Measurements from ENCODE around the gene RRP36. TPM values are rescaled to one million over a fixed set of nuclear protein-coding genes. Genes with fewer than 3 reads are reported as not detected.
A peak's percentile ranks its signal among the peaks of the same experiment; 100 is the strongest.

RRP36 gene
- total RNA-seq, 1 experiment from 2014 or later: 31.5 TPM

GRCh38 chr6:42981836-42982235 lies 39.6 kb upstream of the RRP36 start:
- Histone ChIP-seq H2AFZ (ENCODE audit: low read length) (no peak overlapping the region), H3K79me2 (ENCODE audit: low read length) (peaks cover 44% of the 10 kb centered on the region), H3K4me2 (ENCODE audit: low read depth, low read length, poor library complexity, severe bottlenecking) (no peak overlapping the region), H3K9me3 (ENCODE audit: low read length) (no peaks in the 10 kb centered on the region), H3K9ac (ENCODE audit: low read length) (no peak overlapping the region), H3K4me1 (ENCODE audit: low read length) (peaks cover 52% of the 10 kb centered on the region), H3K27me3 (ENCODE audit: low read length) (no peaks in the 10 kb centered on the region), H3K27ac (ENCODE audit: low read length) (no peak overlapping the region), H3K36me3 (ENCODE audit: insufficient read depth, low read length) (peaks cover 4% of the 10 kb centered on the region; the same call in 1 of the 2 replicates), H4K20me1 (ENCODE audit: insufficient read depth, low read depth, low read length) (no peaks in the 10 kb centered on the region), H3K4me3 (ENCODE audit: low read length) (no peak overlapping the region), H3K9me2 (replicated peaks; ENCODE audit: insufficient read depth, low read length) (no peaks in the 10 kb centered on the region)
- no peak for DNase-seq

GRCh38 chr6:42984001-42984923 lies 37.2 kb upstream of the RRP36 start, which contains the start of gene PPP2R5D:
Gene PPP2R5D (plus strand): TSS chr6:42984570. CDS start chr6:42984678, 108 bp downstream.
- Histone ChIP-seq H3K27ac (ENCODE audit: low read length) (peak within 1 kb of the TSS; percentile 59), H3K4me1 (ENCODE audit: low read length) (peaks cover 38% of the 10 kb centered on the region)

GRCh38 chr6:42984924-42985475 lies 36.4 kb upstream of the RRP36 start:
- H4K20me1 ChIP-seq (ENCODE audit: insufficient read depth, low read depth, low read length): no peaks in the 10 kb centered on the region
- H3K27me3 ChIP-seq (ENCODE audit: low read length): no peaks in the 10 kb centered on the region
- peaks cover 31% of the 10 kb centered on the region for H3K4me1 ChIP-seq (ENCODE audit: low read length)
- peaks cover 53% of the 10 kb centered on the region for H3K79me2 ChIP-seq (ENCODE audit: low read length)
- H3K9ac ChIP-seq (ENCODE audit: low read length): peak overlapping the region; percentile 94
- H3K36me3 ChIP-seq (ENCODE audit: insufficient read depth, low read length): no peaks in the 10 kb centered on the region; the same call in 1 of the 2 replicates
- peak overlapping the region; percentile 79 for H3K4me2 ChIP-seq (ENCODE audit: low read depth, low read length, poor library complexity, severe bottlenecking)
- H3K27ac ChIP-seq (ENCODE audit: low read length): peak overlapping the region; percentile 59
- peak; percentile 65 for DNase-seq
- H2AFZ ChIP-seq (ENCODE audit: low read length): peak overlapping the region; percentile 33; the same call in 1 of the 2 replicates
- H3K9me3 ChIP-seq (ENCODE audit: low read length): no peaks in the 10 kb centered on the region
- no peaks in the 10 kb centered on the region for H3K9me2 ChIP-seq (replicated peaks; ENCODE audit: insufficient read depth, low read length)
- peak overlapping the region; percentile 76 for H3K4me3 ChIP-seq (ENCODE audit: low read length)

More at GRCh38 chr6:42984001-42984923, 37.2 kb upstream of the RRP36 start, which contains the start of gene PPP2R5D:
- no peaks in the 10 kb centered on the region for H4K20me1 ChIP-seq (ENCODE audit: insufficient read depth, low read depth, low read length)
- no peaks in the 10 kb centered on the region for H3K9me2 ChIP-seq (replicated peaks; ENCODE audit: insufficient read depth, low read length)
- H3K4me3 ChIP-seq (ENCODE audit: low read length): peak within 1 kb of the TSS; percentile 76
- H3K79me2 ChIP-seq (ENCODE audit: low read length): peaks cover 47% of the 10 kb centered on the region
- H3K9me3 ChIP-seq (ENCODE audit: low read length): no peaks in the 10 kb centered on the region
- no peaks in the 10 kb centered on the region for H3K27me3 ChIP-seq (ENCODE audit: low read length)
- DNase-seq: peak; percentile 99
- peak within 1 kb of the TSS; percentile 69; the same call in 1 of the 2 replicates for H2AFZ ChIP-seq (ENCODE audit: low read length)
- no peaks in the 10 kb centered on the region for H3K36me3 ChIP-seq (ENCODE audit: insufficient read depth, low read length)
- H3K4me2 ChIP-seq (ENCODE audit: low read depth, low read length, poor library complexity, severe bottlenecking): peak within 1 kb of the TSS; percentile 81
- H3K9ac ChIP-seq (ENCODE audit: low read length): peak within 1 kb of the TSS; percentile 94

GRCh38 chr6:42987533-42988451 lies 33.6 kb upstream of the RRP36 start:
- no peak overlapping the region for H3K9ac ChIP-seq (ENCODE audit: low read length)
- H3K36me3 ChIP-seq (ENCODE audit: insufficient read depth, low read length): peaks cover 9% of the 10 kb centered on the region; the same call in 1 of the 2 replicates
- H2AFZ ChIP-seq (ENCODE audit: low read length): no peak overlapping the region
- no peak overlapping the region for H3K4me2 ChIP-seq (ENCODE audit: low read depth, low read length, poor library complexity, severe bottlenecking)
- H3K4me1 ChIP-seq (ENCODE audit: low read length): peaks cover 23% of the 10 kb centered on the region
- H3K4me3 ChIP-seq (ENCODE audit: low read length): no peak overlapping the region
- H3K9me2 ChIP-seq (replicated peaks; ENCODE audit: insufficient read depth, low read length): no peaks in the 10 kb centered on the region
- no peaks in the 10 kb centered on the region for H3K27me3 ChIP-seq (ENCODE audit: low read length)
- H3K27ac ChIP-seq (ENCODE audit: low read length): no peak overlapping the region
- H3K9me3 ChIP-seq (ENCODE audit: low read length): no peaks in the 10 kb centered on the region
- DNase-seq: no peak
- H4K20me1 ChIP-seq (ENCODE audit: insufficient read depth, low read depth, low read length): no peaks in the 10 kb centered on the region
- peaks cover 72% of the 10 kb centered on the region for H3K79me2 ChIP-seq (ENCODE audit: low read length)

GRCh38 chr6:42988486-42989020 lies 32.9 kb upstream of the RRP36 start:
- Histone ChIP-seq H3K27ac (ENCODE audit: low read length) (no peak overlapping the region), H2AFZ (ENCODE audit: low read length) (no peak overlapping the region), H3K4me3 (ENCODE audit: low read length) (no peak overlapping the region), H3K9me3 (ENCODE audit: low read length) (no peaks in the 10 kb centered on the region), H3K36me3 (ENCODE audit: insufficient read depth, low read length) (peaks cover 9% of the 10 kb centered on the region; the same call in 1 of the 2 replicates), H3K9me2 (replicated peaks; ENCODE audit: insufficient read depth, low read length) (no peaks in the 10 kb centered on the region), H3K79me2 (ENCODE audit: low read length) (peaks cover 76% of the 10 kb centered on the region), H3K27me3 (ENCODE audit: low read length) (no peaks in the 10 kb centered on the region), H4K20me1 (ENCODE audit: insufficient read depth, low read depth, low read length) (no peaks in the 10 kb centered on the region), H3K4me1 (ENCODE audit: low read length) (peaks cover 22% of the 10 kb centered on the region), H3K4me2 (ENCODE audit: low read depth, low read length, poor library complexity, severe bottlenecking) (no peak overlapping the region), H3K9ac (ENCODE audit: low read length) (no peak overlapping the region)
- no peak for DNase-seq

- H3K9ac ChIP-seq (ENCODE audit: low read length): no peak overlapping the region
These were observed 31.5 kb upstream of the RRP36 start for GRCh38 chr6:42989923-42990322.

GRCh38 chr6:42993445-42993844 lies 28.0 kb upstream of the RRP36 start:
- Histone ChIP-seq H3K27ac (ENCODE audit: low read length) (no peak overlapping the region), H3K4me3 (ENCODE audit: low read length) (no peak overlapping the region), H3K36me3 (ENCODE audit: insufficient read depth, low read length) (peaks cover 9% of the 10 kb centered on the region; the same call in 1 of the 2 replicates), H2AFZ (ENCODE audit: low read length) (no peak overlapping the region), H3K9me2 (replicated peaks; ENCODE audit: insufficient read depth, low read length) (no peaks in the 10 kb centered on the region), H3K4me1 (ENCODE audit: low read length) (peaks cover 3% of the 10 kb centered on the region; the same call in 1 of the 2 replicates), H3K79me2 (ENCODE audit: low read length) (peaks cover 42% of the 10 kb centered on the region), H3K9ac (ENCODE audit: low read length) (no peak overlapping the region), H3K4me2 (ENCODE audit: low read depth, low read length, poor library complexity, severe bottlenecking) (no peak overlapping the region), H4K20me1 (ENCODE audit: insufficient read depth, low read depth, low read length) (no peaks in the 10 kb centered on the region), H3K27me3 (ENCODE audit: low read length) (no peaks in the 10 kb centered on the region), H3K9me3 (ENCODE audit: low read length) (no peaks in the 10 kb centered on the region)
- DNase-seq: no peak

More at GRCh38 chr6:42989923-42990322, 31.5 kb upstream of the RRP36 start:
- no peak for DNase-seq
- Histone ChIP-seq H3K9me3 (ENCODE audit: low read length) (no peaks in the 10 kb centered on the region), H3K4me2 (ENCODE audit: low read depth, low read length, poor library complexity, severe bottlenecking) (no peak overlapping the region), H3K36me3 (ENCODE audit: insufficient read depth, low read length) (peaks cover 9% of the 10 kb centered on the region; the same call in 1 of the 2 replicates), H3K4me1 (ENCODE audit: low read length) (peaks cover 18% of the 10 kb centered on the region), H3K27ac (ENCODE audit: low read length) (no peak overlapping the region), H3K4me3 (ENCODE audit: low read length) (no peak overlapping the region), H3K9me2 (replicated peaks; ENCODE audit: insufficient read depth, low read length) (no peaks in the 10 kb centered on the region), H2AFZ (ENCODE audit: low read length) (no peak overlapping the region), H4K20me1 (ENCODE audit: insufficient read depth, low read depth, low read length) (no peaks in the 10 kb centered on the region), H3K27me3 (ENCODE audit: low read length) (no peaks in the 10 kb centered on the region), H3K79me2 (ENCODE audit: low read length) (peaks cover 74% of the 10 kb centered on the region)

Measured in Karpas-422 (cell line).